HUDEP-2 (cell line): ENCODE results near the gene TJP2.

ENCODE experiments used
- DNase-seq, 76 experiments: peaks; one replicate each; lab custom pipeline; 2025; ENCODE audit not compliant: unreplicated experiment in 76 of 76; lab: John Stamatoyannopoulos, UW

The TJP2 gene

GRCh38 chr9:69319324-69320025, 145.4 kb downstream of the TJP2 start:
- no peak for DNase-seq

GRCh38 chr9:69322256-69322655, 148.2 kb downstream of the TJP2 start:
- DNase-seq, result no peak

- DNase-seq, result no peak
These were observed 149.8 kb downstream of the TJP2 start for GRCh38 chr9:69323861-69324260.
